ENCODE measurements around the gene NUMB. TPM values are rescaled to one million over a fixed set of nuclear protein-coding genes. Genes with fewer than 3 reads are reported as not detected.
A peak's percentile ranks its signal among the peaks of the same experiment; 100 is the strongest.
"Not testable (repeated sequence)": the region's sequence is repeated elsewhere in the genome, so short reads cannot be mapped to it uniquely, and the experiment has no call there.

NUMB gene
- total and polyA plus RNA-seq, 4 donors: 39.4 to 100 (median 87.8) TPM

DNA sequence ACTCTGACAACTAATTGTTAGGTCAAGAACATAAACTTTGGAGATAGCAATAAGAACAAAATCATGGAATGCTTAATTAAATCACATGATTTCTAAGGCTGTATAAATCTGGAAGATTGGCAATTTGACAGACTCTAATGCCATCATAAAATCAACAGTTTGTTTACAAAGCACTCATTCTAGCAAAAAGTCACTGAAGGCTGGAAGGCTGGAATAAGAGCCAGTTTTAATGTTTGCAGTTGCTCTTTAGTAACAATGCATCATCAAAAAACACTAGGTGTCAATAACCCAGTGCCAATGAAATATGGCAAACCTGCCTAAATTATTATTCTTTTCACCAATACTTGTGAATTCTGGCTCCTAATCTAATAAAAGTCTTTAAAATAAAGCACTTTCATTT lies 65.0 kb downstream of the NUMB start:
- ATAC-seq (ENCODE audit: insufficient read depth, low FRiP score): no peak
- peaks cover 0 to 2% (median 0%) of the 10 kb centered on the region in 5 donors for H3K4me1 ChIP-seq (ENCODE audit: control insufficient read depth in 5 of 5, insufficient read depth in 5 of 5, low read length in 5 of 5)
- no peak overlapping the region for H3K4me3 ChIP-seq
- H3K36me3 ChIP-seq (ENCODE audit: control insufficient read depth in 4 of 4, insufficient read depth in 4 of 4, low read length in 4 of 4): no peaks in the 10 kb centered on the region
- H3K9me3 ChIP-seq (ENCODE audit: control insufficient read depth in 4 of 4, insufficient read depth in 3 of 4, low read length in 3 of 4): no peaks in the 10 kb centered on the region
- TF ChIP-seq, protein P1, sequence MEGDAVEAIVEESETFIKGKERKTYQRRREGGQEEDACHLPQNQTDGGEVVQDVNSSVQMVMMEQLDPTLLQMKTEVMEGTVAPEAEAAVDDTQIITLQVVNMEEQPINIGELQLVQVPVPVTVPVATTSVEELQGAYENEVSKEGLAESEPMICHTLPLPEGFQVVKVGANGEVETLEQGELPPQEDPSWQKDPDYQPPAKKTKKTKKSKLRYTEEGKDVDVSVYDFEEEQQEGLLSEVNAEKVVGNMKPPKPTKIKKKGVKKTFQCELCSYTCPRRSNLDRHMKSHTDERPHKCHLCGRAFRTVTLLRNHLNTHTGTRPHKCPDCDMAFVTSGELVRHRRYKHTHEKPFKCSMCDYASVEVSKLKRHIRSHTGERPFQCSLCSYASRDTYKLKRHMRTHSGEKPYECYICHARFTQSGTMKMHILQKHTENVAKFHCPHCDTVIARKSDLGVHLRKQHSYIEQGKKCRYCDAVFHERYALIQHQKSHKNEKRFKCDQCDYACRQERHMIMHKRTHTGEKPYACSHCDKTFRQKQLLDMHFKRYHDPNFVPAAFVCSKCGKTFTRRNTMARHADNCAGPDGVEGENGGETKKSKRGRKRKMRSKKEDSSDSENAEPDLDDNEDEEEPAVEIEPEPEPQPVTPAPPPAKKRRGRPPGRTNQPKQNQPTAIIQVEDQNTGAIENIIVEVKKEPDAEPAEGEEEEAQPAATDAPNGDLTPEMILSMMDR (IDR thresholded peaks at IDR 0.05; ENCODE audit: control extremely low read depth, extremely low read depth): no peak
- no peak overlapping the region for H3K9ac ChIP-seq (ENCODE audit: insufficient read depth in 1 of 2, low read length in 2 of 2)
- no peaks in the 10 kb centered on the region for H3K27me3 ChIP-seq (ENCODE audit: control insufficient read depth in 3 of 3, insufficient read depth in 3 of 3, low read length in 2 of 3)
- DNase-seq: peak in 2 of 3 donors; percentile 15 to 34
- no peak overlapping the region for H3K27ac ChIP-seq (ENCODE audit: low read depth in 1 of 2, low read length in 1 of 2)

DNA sequence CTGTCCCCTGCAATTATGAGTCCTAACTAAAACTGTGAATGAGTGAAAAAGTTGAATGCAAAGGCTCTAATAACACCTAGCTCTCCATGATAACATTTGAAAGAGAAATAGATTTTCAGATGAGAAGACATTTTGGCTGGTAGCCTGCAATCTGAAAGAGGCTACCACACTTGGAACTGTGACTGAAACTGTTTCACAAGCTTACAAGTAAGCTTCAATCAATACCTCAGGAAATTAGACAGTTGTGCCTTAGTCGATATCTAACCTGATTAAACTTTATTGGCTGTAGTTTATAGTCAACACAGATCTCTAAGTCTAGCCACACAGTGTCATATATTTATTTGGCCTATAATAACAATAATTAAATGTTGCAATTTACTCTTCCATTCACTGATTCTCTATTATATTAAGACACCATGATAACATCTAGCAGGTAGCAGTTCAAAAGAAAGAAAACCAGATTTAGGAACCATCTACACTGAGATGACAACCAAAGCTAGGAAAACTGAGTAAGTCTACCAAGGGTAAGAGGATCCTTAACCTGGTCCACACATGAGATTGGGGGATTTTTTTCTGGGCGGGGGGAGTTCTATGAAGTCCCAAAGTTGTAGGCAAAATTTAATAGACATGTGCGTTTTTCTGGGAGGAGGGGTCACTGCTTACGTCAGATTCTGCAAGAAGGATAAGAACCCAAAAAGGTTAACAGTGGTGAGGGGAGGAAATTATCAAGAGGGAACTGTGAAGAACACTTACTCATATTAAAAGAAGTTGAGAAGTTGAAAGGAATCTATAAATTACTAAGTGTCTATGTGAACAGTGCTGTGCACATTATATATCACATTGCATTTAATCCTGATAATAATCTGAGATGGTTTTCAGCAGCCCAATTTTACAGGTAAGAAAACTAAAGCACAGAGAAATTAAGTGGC lies 65.8 kb downstream of the NUMB start:
- DNase-seq: no peak
- Histone ChIP-seq H3K36me3 (ENCODE audit: control insufficient read depth in 4 of 4, insufficient read depth in 4 of 4, low read length in 4 of 4) (no peaks in the 10 kb centered on the region), H3K4me1 (ENCODE audit: control insufficient read depth in 5 of 5, insufficient read depth in 5 of 5, low read length in 5 of 5) (peaks cover 0 to 2% (median 0%) of the 10 kb centered on the region in 5 donors), H3K27me3 (ENCODE audit: control insufficient read depth in 3 of 3, insufficient read depth in 3 of 3, low read length in 2 of 3) (no peaks in the 10 kb centered on the region), H3K9ac (ENCODE audit: insufficient read depth in 1 of 2, low read length in 2 of 2) (no peak overlapping the region), H3K9me3 (ENCODE audit: control insufficient read depth in 4 of 4, insufficient read depth in 3 of 4, low read length in 3 of 4) (no peaks in the 10 kb centered on the region), H3K27ac (ENCODE audit: low read depth in 1 of 2, low read length in 1 of 2) (no peak overlapping the region), H3K4me3 (no peak overlapping the region)
- TF ChIP-seq, protein P1 (IDR thresholded peaks at IDR 0.05; ENCODE audit: control extremely low read depth, extremely low read depth): no peak
- no peak for ATAC-seq (ENCODE audit: insufficient read depth, low FRiP score)
- 86 to 87% methylated on average over 4 of the region's 4 CpGs for WGBS, 2 donors

DNA sequence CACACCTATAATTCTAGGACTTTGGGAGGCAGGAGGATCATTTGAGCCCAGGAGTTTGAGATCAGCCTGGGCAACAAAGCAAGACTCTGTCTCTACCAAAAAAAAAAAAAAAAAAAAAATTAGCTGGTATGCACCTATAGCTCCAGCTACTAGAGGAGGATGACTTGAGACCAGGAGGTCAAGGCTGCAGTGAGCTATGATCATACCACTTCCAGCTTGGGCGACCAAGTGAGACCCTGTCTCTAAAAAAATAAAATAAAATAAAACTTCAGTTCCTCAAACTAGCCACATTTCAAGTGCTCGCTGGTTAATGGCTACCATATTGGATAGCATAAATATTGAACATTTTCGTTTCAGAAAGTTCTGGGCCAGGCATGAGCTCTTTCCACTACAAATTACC lies 70.5 kb downstream of the NUMB start:
- WGBS, 2 donors: 100% methylated on average over 1 to 2 of the region's 3 CpGs

DNA sequence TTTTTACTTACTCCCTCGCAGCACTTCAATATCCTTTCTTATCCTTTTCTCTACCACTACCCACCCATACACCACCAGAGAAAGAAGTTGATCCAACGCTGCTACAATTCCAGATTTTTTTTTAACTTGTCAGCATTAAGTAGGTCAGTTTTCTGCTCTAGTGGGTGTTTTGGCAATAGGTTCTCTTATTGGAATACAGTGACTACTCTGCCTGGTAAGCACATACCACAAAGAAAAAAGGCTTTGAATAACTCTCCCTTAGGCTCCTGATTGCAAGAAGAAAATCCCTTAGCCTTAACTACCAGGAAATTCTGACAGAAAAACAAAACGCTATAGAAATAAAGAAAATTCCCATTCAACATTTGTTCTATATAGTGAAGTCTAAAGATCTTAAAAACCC lies 72.0 kb downstream of the NUMB start:
- Histone ChIP-seq H3K9ac (ENCODE audit: insufficient read depth in 1 of 2, low read length in 2 of 2) (no peak overlapping the region), H3K4me1 (ENCODE audit: control insufficient read depth in 5 of 5, insufficient read depth in 5 of 5, low read length in 5 of 5) (peaks cover 0 to 2% (median 0%) of the 10 kb centered on the region in 5 donors), H3K36me3 (ENCODE audit: control insufficient read depth in 4 of 4, insufficient read depth in 4 of 4, low read length in 4 of 4) (peaks cover 0 to 10% (median 0%) of the 10 kb centered on the region in 4 donors), H3K4me3 (no peak overlapping the region), H3K9me3 (ENCODE audit: control insufficient read depth in 4 of 4, insufficient read depth in 3 of 4, low read length in 3 of 4) (peaks cover 0 to 6% (median 0%) of the 10 kb centered on the region in 4 donors), H3K27me3 (ENCODE audit: control insufficient read depth in 3 of 3, insufficient read depth in 3 of 3, low read length in 2 of 3) (no peaks in the 10 kb centered on the region), H3K27ac (ENCODE audit: low read depth in 1 of 2, low read length in 1 of 2) (no peak overlapping the region)
- 68 to 85% methylated on average over 3 of the region's 3 CpGs for WGBS, 2 donors
- DNase-seq: peak in 1 of 3 donors; percentile 10
- TF ChIP-seq, protein P1 (IDR thresholded peaks at IDR 0.05; ENCODE audit: control extremely low read depth, extremely low read depth): no peak
- no peak for ATAC-seq (ENCODE audit: insufficient read depth, low FRiP score)

More for the DNA sequence above, 70.5 kb downstream of the NUMB start:
- H3K27me3 ChIP-seq (ENCODE audit: control insufficient read depth in 3 of 3, insufficient read depth in 3 of 3, low read length in 2 of 3); H3K9me3 ChIP-seq (ENCODE audit: control insufficient read depth in 4 of 4, insufficient read depth in 3 of 4, low read length in 3 of 4); H3K4me1 ChIP-seq (ENCODE audit: control insufficient read depth in 5 of 5, insufficient read depth in 5 of 5, low read length in 5 of 5); H3K4me3 ChIP-seq; ATAC-seq (ENCODE audit: insufficient read depth, low FRiP score); H3K27ac ChIP-seq (ENCODE audit: low read depth in 1 of 2, low read length in 1 of 2); DNase-seq; H3K9ac ChIP-seq (ENCODE audit: insufficient read depth in 1 of 2, low read length in 2 of 2): not testable (repeated sequence)
- peaks cover 0 to 10% (median 0%) of the 10 kb centered on the region in 4 donors for H3K36me3 ChIP-seq (ENCODE audit: control insufficient read depth in 4 of 4, insufficient read depth in 4 of 4, low read length in 4 of 4)

DNA sequence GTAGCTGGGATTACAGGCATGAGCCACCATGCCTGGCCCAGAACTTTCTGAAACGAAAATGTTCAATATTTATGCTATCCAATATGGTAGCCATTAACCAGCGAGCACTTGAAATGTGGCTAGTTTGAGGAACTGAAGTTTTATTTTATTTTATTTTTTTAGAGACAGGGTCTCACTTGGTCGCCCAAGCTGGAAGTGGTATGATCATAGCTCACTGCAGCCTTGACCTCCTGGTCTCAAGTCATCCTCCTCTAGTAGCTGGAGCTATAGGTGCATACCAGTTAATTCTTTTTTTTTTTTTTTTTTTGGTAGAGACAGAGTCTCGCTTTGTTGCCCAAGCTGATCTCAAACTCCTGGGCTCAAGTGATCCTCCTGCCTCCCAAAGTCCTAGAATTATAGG lies 73.3 kb downstream of the NUMB start:
- DNase-seq; H3K27ac ChIP-seq (ENCODE audit: low read depth in 1 of 2, low read length in 1 of 2); ATAC-seq (ENCODE audit: insufficient read depth, low FRiP score); H3K4me3 ChIP-seq; H3K9ac ChIP-seq (ENCODE audit: insufficient read depth in 1 of 2, low read length in 2 of 2); H3K9me3 ChIP-seq (ENCODE audit: control insufficient read depth in 4 of 4, insufficient read depth in 3 of 4, low read length in 3 of 4); H3K4me1 ChIP-seq (ENCODE audit: control insufficient read depth in 5 of 5, insufficient read depth in 5 of 5, low read length in 5 of 5); H3K27me3 ChIP-seq (ENCODE audit: control insufficient read depth in 3 of 3, insufficient read depth in 3 of 3, low read length in 2 of 3): not testable (repeated sequence)
- peaks cover 0 to 10% (median 0%) of the 10 kb centered on the region in 4 donors for H3K36me3 ChIP-seq (ENCODE audit: control insufficient read depth in 4 of 4, insufficient read depth in 4 of 4, low read length in 4 of 4)
- WGBS, 2 donors: 97 to 99% methylated on average over 3 of the region's 4 CpGs
